K562 (cell line): ENCODE measurements around the gene HEXIM1. TPM values are rescaled to one million over a fixed set of nuclear protein-coding genes. Genes with fewer than 3 reads are reported as not detected.
A peak's percentile ranks its signal among the peaks of the same experiment; 100 is the strongest.

Experiments
- AFF4 ChIP-seq: sonication (generic); formaldehyde crosslinking; IDR thresholded peaks from 2 replicates; pipeline ENCODE4 v1.8.0; 2023; ENCODE audit warnings: mild to moderate bottlenecking, missing genetic modification reagents
- BHLHE40 ChIP-seq: IDR thresholded peaks from 2 replicates; pipeline ENCODE4 v1.6.1; 2011; ENCODE audit warnings: low read length, improper control_type of control experiment
- EP300 ChIP-seq: IDR thresholded peaks from 2 replicates; pipeline ENCODE4 v1.6.1; 2012; ENCODE audit warnings: low read length, improper control_type of control experiment
- GTF3C2 ChIP-seq: IDR thresholded peaks from 3 replicates; pipeline ENCODE4 v1.6.1; 2011; ENCODE audit warnings: borderline replicate concordance, mild to moderate bottlenecking, moderate library complexity; ENCODE audit not compliant: insufficient read length; ENCODE audit errors: extremely low read depth
- ILK ChIP-seq: fragments of 450-650 bp; IDR thresholded peaks from 2 replicates; pipeline ENCODE4 v1.6.1; 2016; ENCODE audit warnings: missing genetic modification characterization, low read depth, mild to moderate bottlenecking, missing compliant biosample characterization, moderate library complexity, borderline replicate concordance
- NR2C2 ChIP-seq, 2 experiments: fragments of 200-800 bp in 1 of 2; sonication (Bioruptor generic) in 1 of 2; sonication (generic) in 1 of 2; formaldehyde crosslinking in 1 of 2; IDR thresholded peaks; 2 replicates each; pipeline versions ENCODE4 v1.6.1 to v1.8.0; 2016 to 2022; ENCODE audit warnings: mild to moderate bottlenecking in 1 of 2, missing compliant biosample characterization in 1 of 2, missing genetic modification characterization in 1 of 2, missing genetic modification reagents in 1 of 2
- NUFIP1 ChIP-seq: fragments of 450-650 bp; IDR thresholded peaks from 2 replicates; pipeline ENCODE4 v1.6.1; 2018; ENCODE audit not compliant: partially characterized antibody
- POLR2AphosphoS5 ChIP-seq: IDR thresholded peaks from 2 replicates; pipeline ENCODE4 v1.6.1; 2011; ENCODE audit warnings: mild to moderate bottlenecking, low read depth, low read length, moderate library complexity; ENCODE audit not compliant: control insufficient read depth, insufficient read depth
- SMC3 ChIP-seq: conservative IDR thresholded peaks from 2 replicates; pipeline ENCODE4 v1.6.1; 2011; ENCODE audit warnings: low read depth, low read length, improper control_type of control experiment; ENCODE audit not compliant: insufficient read depth
- VEZF1 ChIP-seq: fragments of 200-800 bp; sonication (Bioruptor generic); IDR thresholded peaks from 2 replicates; pipeline ENCODE4 v1.6.1; 2017; ENCODE audit warnings: missing genetic modification characterization, missing compliant biosample characterization
- ZFP1 ChIP-seq: fragments of 450-650 bp; formaldehyde crosslinking; IDR thresholded peaks from 2 replicates; pipeline ENCODE4 v1.4.0; 2020; ENCODE audit warnings: mild to moderate bottlenecking, mixed read lengths
- ZFP30 ChIP-seq: fragments of 250-450 bp; sonication (Bioruptor Pico); IDR thresholded peaks from 2 replicates; pipeline ENCODE4 v1.8.0; 2022; ENCODE audit warnings: moderate library complexity, mild to moderate bottlenecking, inconsistent platforms, borderline replicate concordance
- ZNF263 ChIP-seq: sonication (generic); formaldehyde crosslinking; IDR thresholded peaks from 2 replicates; pipeline ENCODE4 v1.8.0; 2022; ENCODE audit warnings: mild to moderate bottlenecking, missing genetic modification reagents, borderline replicate concordance
- ZNF408 ChIP-seq: fragments of 250-450 bp; sonication (Bioruptor Pico); IDR thresholded peaks from 2 replicates; pipeline ENCODE4 v1.4.0; 2020; ENCODE audit warnings: low read depth, mild to moderate bottlenecking, moderate library complexity
- ZNF764 ChIP-seq: fragments of 250-450 bp; sonication (Bioruptor Pico); IDR thresholded peaks from 2 replicates; pipeline ENCODE4 v1.4.0; 2020; ENCODE audit warnings: low read depth, mild to moderate bottlenecking, moderate library complexity
- polyA plus RNA-seq, 8 experiments: library from polyadenylated mRNA; depleted of rRNA in 4 of 8; stranded (reverse) in 5 of 8; unstranded in 3 of 8; fragments of >200 nt; fragmentation: Nextera tagmentation in 2 of 8; fragmentation: Illumina TruSeq in 1 of 8; extraction: Ambion mirVana in 2 of 8; extraction: Trizol in 1 of 8; gene quantifications; 2 replicates each; pipeline versions ENCODE4 v1.2.1 to v1.2.3, GENCODE V29; 2011 to 2014; ENCODE audit warnings: inconsistent platforms in 1 of 8, missing spikeins in 1 of 8
- total RNA-seq, 7 experiments: library from RNA; depleted of rRNA in 6 of 7; stranded (reverse); fragments of >200 nt in 6 of 7; fragmentation: Illumina TruSeq in 2 of 7; extraction: Trizol in 2 of 7; gene quantifications; 2 replicates each; pipeline versions ENCODE4 v1.2.1 to v1.2.3, GENCODE V29; 2011 to 2021; ENCODE audit warnings: low replicate concordance in 1 of 7

Gene HEXIM1
- total and polyA plus RNA-seq, 9 of the 15 experiments (the other 6 are each of a cell fraction or from before 2014, with no cell fraction given), result 1.4 to 28.3 (median 9.1) TPM

DNA sequence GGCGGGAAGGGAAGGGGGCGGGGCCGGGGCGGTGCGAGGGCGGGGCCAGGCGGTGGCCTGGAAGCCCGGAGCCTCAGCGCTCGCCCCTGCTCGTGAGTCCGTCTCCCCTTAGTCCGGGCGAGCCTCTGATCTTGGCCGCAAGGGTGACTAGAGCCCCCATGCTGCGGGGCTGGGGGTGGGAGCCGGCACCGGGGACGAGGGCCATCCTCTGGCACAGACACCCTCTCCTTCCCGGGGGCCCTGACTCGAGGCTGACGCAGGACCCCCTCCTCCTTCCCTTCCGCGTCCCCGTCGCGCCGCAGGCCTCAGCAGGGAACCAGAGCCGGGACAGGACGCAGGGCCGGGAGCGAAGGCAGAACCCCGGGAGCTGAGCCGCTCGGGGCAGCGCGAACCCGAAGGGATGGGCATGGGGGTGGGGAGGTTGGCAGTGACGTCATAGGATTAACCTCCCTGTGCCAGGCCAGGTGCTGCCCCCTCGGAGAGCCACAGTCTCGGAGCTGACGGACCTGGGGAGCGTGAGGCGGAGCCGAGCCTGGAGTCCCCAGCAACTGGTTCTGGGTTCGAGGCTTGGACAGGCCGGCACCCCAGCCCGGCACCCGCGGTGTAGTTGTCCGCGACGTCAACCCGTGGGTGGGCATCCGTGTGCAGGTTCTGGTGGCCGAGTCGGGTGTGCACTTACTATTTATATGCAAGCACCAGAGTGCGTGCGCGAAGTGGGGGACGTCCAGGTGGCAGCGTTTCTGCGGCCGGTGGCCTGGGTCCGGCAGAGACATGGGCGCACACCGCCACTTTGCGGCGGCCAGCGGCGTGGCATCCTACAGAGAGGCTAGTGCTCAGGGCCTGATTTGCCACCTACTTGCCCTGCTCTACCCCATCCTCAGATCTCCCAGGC is 15.5 kb upstream of the HEXIM1 start (continued):
- TF ChIP-seq ZNF263 (CRISPR knock-in tag), result 0 out of 2 replicates have a peak, but pooled peaks have one; percentile 26
- no peak for TF ChIP-seq ZFP1 (CRISPR knock-in tag)
- TF ChIP-seq POLR2AphosphoS5, result no peak
- no peak for TF ChIP-seq ZFP30 (CRISPR knock-in tag)
- no peak for TF ChIP-seq ILK (tag)
- TF ChIP-seq NUFIP1, result no peak
- TF ChIP-seq BHLHE40, result 0 out of 2 replicates have a peak, but pooled peaks have one; percentile 19
- peak; percentile 9 for TF ChIP-seq GTF3C2
- peak; percentile 63 for TF ChIP-seq SMC3
- no peak for TF ChIP-seq EP300
- TF ChIP-seq VEZF1 (CRISPR knock-in tag), result peak; percentile 8
- TF ChIP-seq ZNF764 (CRISPR knock-in tag), result peak; percentile 99
- no peak for TF ChIP-seq ZNF408 (CRISPR knock-in tag)
- TF ChIP-seq AFF4, result peak; percentile 39; the same call in 1 of the 2 replicates
- 0 out of 2 replicates have a peak, but pooled peaks have one; percentile 2 for TF ChIP-seq NR2C2 (CRISPR knock-in tag; IDR thresholded peaks at IDR 0.05)
- no peak for TF ChIP-seq NR2C2 (tag; IDR thresholded peaks at IDR 0.05)
